Body of pancreas (tissue), 4 donors: ENCODE measurements around the gene WDPCP. TPM values are rescaled to one million over a fixed set of nuclear protein-coding genes. Genes with fewer than 3 reads are reported as not detected.
"Not testable (repeated sequence)": the region's sequence is repeated elsewhere in the genome, so short reads cannot be mapped to it uniquely, and the experiment has no call there.

ENCODE experiments used
- ATAC-seq: fragments of 150-250 bp; one replicate; pipeline ENCODE4 v1.9.1; 2016
- DNase-seq, 4 donors: peaks; one replicate each; pipeline ENCODE4 v3.0.0-alpha.2; 2019
- H3K27ac ChIP-seq, 4 donors: fragments of 200-600 bp; sonication (generic); 1 replicate in 3 of 4; 2 replicates in 1 of 4; pipeline versions ENCODE4 v1.5.1 to v1.6.1; 2016 to 2019; ENCODE audit warnings: mild to moderate bottlenecking in 1 of 4, mixed read lengths in 1 of 4, moderate library complexity in 1 of 4
- H3K27me3 ChIP-seq, 2 donors: fragments of 200-600 bp; sonication (generic); one replicate each; pipeline ENCODE4 v1.6.0; 2016; ENCODE audit warnings: mild to moderate bottlenecking in 1 of 2
- H3K36me3 ChIP-seq, 2 donors: fragments of 200-600 bp; sonication (generic); replicated peaks in 1 of 2; 2 replicates each; pipeline ENCODE4 v1.5.1; 2016; ENCODE audit warnings: low read depth in 2 of 2; ENCODE audit not compliant: insufficient read depth in 1 of 2
- H3K4me1 ChIP-seq: fragments of 200-600 bp; sonication (generic); one replicate; pipeline ENCODE4 v1.6.0; 2016
- H3K4me3 ChIP-seq, 2 donors: fragments of 200-600 bp; sonication (generic); 1 replicate in 1 of 2; 2 replicates in 1 of 2; pipeline ENCODE4 v1.5.1; 2016 to 2019
- H3K9me3 ChIP-seq, 3 donors: fragments of 200-600 bp; sonication (generic); 1 replicate in 2 of 3; 2 replicates in 1 of 3; pipeline ENCODE4 v1.5.1; 2016
- CTCF ChIP-seq, 7 experiments: fragments of 450-650 bp in 4 of 7; fragments of 200-600 bp in 3 of 7; sonication (generic) in 3 of 7; IDR thresholded peaks; one replicate each; pipeline ENCODE4 v1.5.1; 2016 to 2019; ENCODE audit warnings: antibody characterized with exemption in 7 of 7
- POLR2A ChIP-seq, 3 donors: fragments of 450-650 bp; IDR thresholded peaks; one replicate each; pipeline ENCODE4 v1.6.1; 2016; ENCODE audit warnings: antibody characterized with exemption in 3 of 3, mild to moderate bottlenecking in 2 of 3
- WGBS, 2 donors: methylation state at CpG; one replicate each; pipeline ENCODE4 v1.1.5; 2017; 5-methylcytosine and 5-hydroxymethylcytosine counted together
- intact Hi-C: fragments of 100-400 bp; cut with DNase I; formaldehyde crosslinking; loops from one replicate; pipeline ENCODE4 v1.15.1; 2023
- total RNA-seq, 2 donors: library from RNA; depleted of rRNA; stranded (reverse); fragments of >200 nt; gene quantifications; one replicate each; pipeline ENCODE4 v1.1.0, GENCODE V29; 2016

WDPCP gene
- total RNA-seq, 2 donors from 2014 or later, result 6.9 to 8.3 TPM

GRCh38 chr2:63086687-63087086 is 501.6 kb downstream of the WDPCP start:
- intact Hi-C loops, result no loop called here
- no peak for DNase-seq
- H3K9me3 ChIP-seq, result no peaks in the 10 kb centered on the region
- H3K27me3 ChIP-seq, result no peaks in the 10 kb centered on the region
- WGBS, 2 donors, result 17 to 28% methylated on average over 1 of the region's 1 CpG
- H3K4me3 ChIP-seq, result no peak overlapping the region
- H3K4me1 ChIP-seq, result no peaks in the 10 kb centered on the region
- TF ChIP-seq POLR2A (IDR thresholded peaks at IDR 0.05) (no peak), CTCF (IDR thresholded peaks at IDR 0.05) (no peak)
- ATAC-seq, result no peak
- H3K27ac ChIP-seq, result no peak overlapping the region
- H3K36me3 ChIP-seq, result no peaks in the 10 kb centered on the region

GRCh38 chr2:63081404-63081803 is 506.9 kb downstream of the WDPCP start:
- no peaks in the 10 kb centered on the region for H3K4me1 ChIP-seq
- ATAC-seq, result no peak
- no peak overlapping the region for H3K4me3 ChIP-seq
- intact Hi-C loops, result no loop called here
- 65 to 66% methylated on average over 4 of the region's 4 CpGs for WGBS, 2 donors
- no peak for DNase-seq
- H3K27ac ChIP-seq, result no peak overlapping the region
- H3K9me3 ChIP-seq, result no peaks in the 10 kb centered on the region
- TF ChIP-seq CTCF (IDR thresholded peaks at IDR 0.05), result no peak
- TF ChIP-seq POLR2A (IDR thresholded peaks at IDR 0.05), result no peak
- no peaks in the 10 kb centered on the region for H3K27me3 ChIP-seq
- no peaks in the 10 kb centered on the region for H3K36me3 ChIP-seq

GRCh38 chr2:63078852-63079606 is 509.2 kb downstream of the WDPCP start:
- peak in 1 of 7 experiments; percentile 14 for TF ChIP-seq CTCF (IDR thresholded peaks at IDR 0.05)
- no peak for TF ChIP-seq POLR2A (IDR thresholded peaks at IDR 0.05)
- H3K27me3 ChIP-seq, result no peaks in the 10 kb centered on the region
- no peaks in the 10 kb centered on the region for H3K36me3 ChIP-seq
- 57 to 75% methylated on average over 4 of the region's 4 CpGs for WGBS, 2 donors
- no peaks in the 10 kb centered on the region for H3K4me1 ChIP-seq
- no peak for ATAC-seq
- DNase-seq, result no peak
- no peak overlapping the region for H3K4me3 ChIP-seq
- no peak overlapping the region for H3K27ac ChIP-seq
- no peaks in the 10 kb centered on the region for H3K9me3 ChIP-seq
- intact Hi-C loops, result no loop called here

- intact Hi-C loops, H3K27me3 ChIP-seq, H3K27ac ChIP-seq, H3K9me3 ChIP-seq, H3K4me1 ChIP-seq, ATAC-seq, H3K4me3 ChIP-seq, DNase-seq, H3K36me3 ChIP-seq: not testable (repeated sequence)
- 82 to 96% methylated on average over 4 of the region's 4 CpGs for WGBS, 2 donors
These were observed 513.9 kb downstream of the WDPCP start for GRCh38 chr2:63074399-63074798.

- ATAC-seq, result no peak
These were observed 514.3 kb downstream of the WDPCP start for GRCh38 chr2:63073994-63074393.

More at GRCh38 chr2:63073994-63074393, 514.3 kb downstream of the WDPCP start:
- Histone ChIP-seq H3K4me1 (no peaks in the 10 kb centered on the region), H3K9me3 (no peaks in the 10 kb centered on the region), H3K27ac (no peak overlapping the region), H3K4me3 (no peak overlapping the region), H3K36me3 (no peaks in the 10 kb centered on the region), H3K27me3 (no peaks in the 10 kb centered on the region)
- intact Hi-C loops, result no loop called here
- DNase-seq, result no peak
- 57 to 82% methylated on average over 3 of the region's 3 CpGs for WGBS, 2 donors
- TF ChIP-seq POLR2A (IDR thresholded peaks at IDR 0.05), result no peak
- no peak for TF ChIP-seq CTCF (IDR thresholded peaks at IDR 0.05)
